ENCODE data around the gene MTUS2. TPM values are rescaled to one million over a fixed set of nuclear protein-coding genes. Genes with fewer than 3 reads are reported as not detected.

MTUS2 gene
- total and polyA plus RNA-seq, 9 of the 15 experiments (the other 6 are each of a cell fraction or from before 2014, with no cell fraction given): 0.01 to 0.28 (median 0.06) TPM; not detected in 1

GRCh38 chr13:29516012-29516411, 695.9 kb downstream of the MTUS2 start:
- ChIA-PET CTCF (ENCODE audit: low intra/inter-chr PET ratio) (no interaction called here), POLR2A (no interaction called here)
- ATAC-seq: no peak
- no peak for FAIRE-seq
- no peaks in the 10 kb centered on the region for H3K9me1 ChIP-seq (ENCODE audit: control insufficient read depth, insufficient read depth, low read length)
- no peaks in the 10 kb centered on the region for H3K79me2 ChIP-seq (ENCODE audit: control insufficient read depth, insufficient read depth, low read length)
- H3K27me3 ChIP-seq (ENCODE audit: control insufficient read depth in 2 of 2, insufficient read depth in 2 of 2, low read length in 2 of 2): no peaks in the 10 kb centered on the region
- peaks cover 0 to 6% of the 10 kb centered on the region in 2 experiments; a peak in 1 of 5 replicates for H3K4me1 ChIP-seq (replicated peaks in 1 of 2; ENCODE audit: control insufficient read depth in 2 of 2, insufficient read depth in 2 of 2, low read length in 2 of 2)
- in situ Hi-C loops (cut with MboI) (loop anchor here (5.0 kb wide), 1 partner anchor 191 kb away; no protein-coding TSS in a partner anchor), intact Hi-C loops (cut with micrococcal nuclease) (no loop called here)
- no peak overlapping the region; a peak in 1 of 4 replicates for H3K9ac ChIP-seq (ENCODE audit: insufficient read depth in 1 of 2, low read depth in 2 of 2, low read length in 2 of 2)
- H3K4me2 ChIP-seq (ENCODE audit: insufficient read depth, low read length): no peak overlapping the region
- H3K36me3 ChIP-seq (ENCODE audit: control insufficient read depth, insufficient read depth, low read length): peaks cover 63% of the 10 kb centered on the region
- WGBS (ENCODE audit: insufficient coverage, low coverage, missing lambda C conversion rate): 100% methylated on average over 6 of the region's 11 CpGs
- no peak overlapping the region for H3K4me3 ChIP-seq
- H2AFZ ChIP-seq (ENCODE audit: low read depth, low read length): no peak overlapping the region
- BruUV-seq (replicated peaks): no TSS peak
- no peak for DNase-seq (ENCODE audit: extremely low read depth in 1 of 4, low spot score in 3 of 4)
- H3K27ac ChIP-seq (ENCODE audit: extremely low read depth, low read depth, low read length): no peak overlapping the region
- H4K20me1 ChIP-seq (replicated peaks; ENCODE audit: control insufficient read depth, insufficient read depth, low read length): no peaks in the 10 kb centered on the region; the same call in none of the 2 replicates
- H3K9me3 ChIP-seq (replicated peaks; ENCODE audit: control insufficient read depth, insufficient read depth, low read depth, low read length): no peaks in the 10 kb centered on the region
- no peak for TF ChIP-seq TEAD2 (tag; IDR thresholded peaks at IDR 0.05)
- no peak for TF ChIP-seq ZNF507 (tag; conservative IDR thresholded peaks at IDR 0.05)
- no peak for TF ChIP-seq ZNF311 (CRISPR knock-in tag; IDR thresholded peaks at IDR 0.05)
- no peak for TF ChIP-seq RUNX1 (IDR thresholded peaks at IDR 0.05; ENCODE audit: low read depth)
- no peak for TF ChIP-seq KLF1 (tag; IDR thresholded peaks at IDR 0.05)
- TF ChIP-seq, protein P1, sequence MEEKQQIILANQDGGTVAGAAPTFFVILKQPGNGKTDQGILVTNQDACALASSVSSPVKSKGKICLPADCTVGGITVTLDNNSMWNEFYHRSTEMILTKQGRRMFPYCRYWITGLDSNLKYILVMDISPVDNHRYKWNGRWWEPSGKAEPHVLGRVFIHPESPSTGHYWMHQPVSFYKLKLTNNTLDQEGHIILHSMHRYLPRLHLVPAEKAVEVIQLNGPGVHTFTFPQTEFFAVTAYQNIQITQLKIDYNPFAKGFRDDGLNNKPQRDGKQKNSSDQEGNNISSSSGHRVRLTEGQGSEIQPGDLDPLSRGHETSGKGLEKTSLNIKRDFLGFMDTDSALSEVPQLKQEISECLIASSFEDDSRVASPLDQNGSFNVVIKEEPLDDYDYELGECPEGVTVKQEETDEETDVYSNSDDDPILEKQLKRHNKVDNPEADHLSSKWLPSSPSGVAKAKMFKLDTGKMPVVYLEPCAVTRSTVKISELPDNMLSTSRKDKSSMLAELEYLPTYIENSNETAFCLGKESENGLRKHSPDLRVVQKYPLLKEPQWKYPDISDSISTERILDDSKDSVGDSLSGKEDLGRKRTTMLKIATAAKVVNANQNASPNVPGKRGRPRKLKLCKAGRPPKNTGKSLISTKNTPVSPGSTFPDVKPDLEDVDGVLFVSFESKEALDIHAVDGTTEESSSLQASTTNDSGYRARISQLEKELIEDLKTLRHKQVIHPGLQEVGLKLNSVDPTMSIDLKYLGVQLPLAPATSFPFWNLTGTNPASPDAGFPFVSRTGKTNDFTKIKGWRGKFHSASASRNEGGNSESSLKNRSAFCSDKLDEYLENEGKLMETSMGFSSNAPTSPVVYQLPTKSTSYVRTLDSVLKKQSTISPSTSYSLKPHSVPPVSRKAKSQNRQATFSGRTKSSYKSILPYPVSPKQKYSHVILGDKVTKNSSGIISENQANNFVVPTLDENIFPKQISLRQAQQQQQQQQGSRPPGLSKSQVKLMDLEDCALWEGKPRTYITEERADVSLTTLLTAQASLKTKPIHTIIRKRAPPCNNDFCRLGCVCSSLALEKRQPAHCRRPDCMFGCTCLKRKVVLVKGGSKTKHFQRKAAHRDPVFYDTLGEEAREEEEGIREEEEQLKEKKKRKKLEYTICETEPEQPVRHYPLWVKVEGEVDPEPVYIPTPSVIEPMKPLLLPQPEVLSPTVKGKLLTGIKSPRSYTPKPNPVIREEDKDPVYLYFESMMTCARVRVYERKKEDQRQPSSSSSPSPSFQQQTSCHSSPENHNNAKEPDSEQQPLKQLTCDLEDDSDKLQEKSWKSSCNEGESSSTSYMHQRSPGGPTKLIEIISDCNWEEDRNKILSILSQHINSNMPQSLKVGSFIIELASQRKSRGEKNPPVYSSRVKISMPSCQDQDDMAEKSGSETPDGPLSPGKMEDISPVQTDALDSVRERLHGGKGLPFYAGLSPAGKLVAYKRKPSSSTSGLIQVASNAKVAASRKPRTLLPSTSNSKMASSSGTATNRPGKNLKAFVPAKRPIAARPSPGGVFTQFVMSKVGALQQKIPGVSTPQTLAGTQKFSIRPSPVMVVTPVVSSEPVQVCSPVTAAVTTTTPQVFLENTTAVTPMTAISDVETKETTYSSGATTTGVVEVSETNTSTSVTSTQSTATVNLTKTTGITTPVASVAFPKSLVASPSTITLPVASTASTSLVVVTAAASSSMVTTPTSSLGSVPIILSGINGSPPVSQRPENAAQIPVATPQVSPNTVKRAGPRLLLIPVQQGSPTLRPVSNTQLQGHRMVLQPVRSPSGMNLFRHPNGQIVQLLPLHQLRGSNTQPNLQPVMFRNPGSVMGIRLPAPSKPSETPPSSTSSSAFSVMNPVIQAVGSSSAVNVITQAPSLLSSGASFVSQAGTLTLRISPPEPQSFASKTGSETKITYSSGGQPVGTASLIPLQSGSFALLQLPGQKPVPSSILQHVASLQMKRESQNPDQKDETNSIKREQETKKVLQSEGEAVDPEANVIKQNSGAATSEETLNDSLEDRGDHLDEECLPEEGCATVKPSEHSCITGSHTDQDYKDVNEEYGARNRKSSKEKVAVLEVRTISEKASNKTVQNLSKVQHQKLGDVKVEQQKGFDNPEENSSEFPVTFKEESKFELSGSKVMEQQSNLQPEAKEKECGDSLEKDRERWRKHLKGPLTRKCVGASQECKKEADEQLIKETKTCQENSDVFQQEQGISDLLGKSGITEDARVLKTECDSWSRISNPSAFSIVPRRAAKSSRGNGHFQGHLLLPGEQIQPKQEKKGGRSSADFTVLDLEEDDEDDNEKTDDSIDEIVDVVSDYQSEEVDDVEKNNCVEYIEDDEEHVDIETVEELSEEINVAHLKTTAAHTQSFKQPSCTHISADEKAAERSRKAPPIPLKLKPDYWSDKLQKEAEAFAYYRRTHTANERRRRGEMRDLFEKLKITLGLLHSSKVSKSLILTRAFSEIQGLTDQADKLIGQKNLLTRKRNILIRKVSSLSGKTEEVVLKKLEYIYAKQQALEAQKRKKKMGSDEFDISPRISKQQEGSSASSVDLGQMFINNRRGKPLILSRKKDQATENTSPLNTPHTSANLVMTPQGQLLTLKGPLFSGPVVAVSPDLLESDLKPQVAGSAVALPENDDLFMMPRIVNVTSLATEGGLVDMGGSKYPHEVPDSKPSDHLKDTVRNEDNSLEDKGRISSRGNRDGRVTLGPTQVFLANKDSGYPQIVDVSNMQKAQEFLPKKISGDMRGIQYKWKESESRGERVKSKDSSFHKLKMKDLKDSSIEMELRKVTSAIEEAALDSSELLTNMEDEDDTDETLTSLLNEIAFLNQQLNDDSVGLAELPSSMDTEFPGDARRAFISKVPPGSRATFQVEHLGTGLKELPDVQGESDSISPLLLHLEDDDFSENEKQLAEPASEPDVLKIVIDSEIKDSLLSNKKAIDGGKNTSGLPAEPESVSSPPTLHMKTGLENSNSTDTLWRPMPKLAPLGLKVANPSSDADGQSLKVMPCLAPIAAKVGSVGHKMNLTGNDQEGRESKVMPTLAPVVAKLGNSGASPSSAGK (IDR thresholded peaks at IDR 0.05): no peak
- TF ChIP-seq ZNF175 (CRISPR knock-in tag; IDR thresholded peaks at IDR 0.05; ENCODE audit: low read depth): no peak
- TF ChIP-seq ZNF140 (CRISPR knock-in tag; IDR thresholded peaks at IDR 0.05): no peak
- no peak for TF ChIP-seq GATAD2A (IDR thresholded peaks at IDR 0.05)
- no peak for TF ChIP-seq EZH2 (IDR thresholded peaks at IDR 0.05; ENCODE audit: borderline replicate concordance, low read depth, low read length)
- TF ChIP-seq RAD51 (IDR thresholded peaks at IDR 0.05; ENCODE audit: borderline replicate concordance, low read depth): no peak

Data from K562 (cell line).